Measurements from ENCODE around the gene DNASE1.

DNASE1 gene

GRCh38 chr16:3638916-3639644 is 15.4 kb upstream of the DNASE1 start:
- no peak for TF ChIP-seq REST (IDR thresholded peaks at IDR 0.05; ENCODE audit: insufficient read depth in 1 of 2, low read depth in 2 of 2, low read length in 2 of 2)
- TF ChIP-seq TAF1 (IDR thresholded peaks at IDR 0.05; ENCODE audit: borderline replicate concordance, insufficient read depth, low read length), result no peak
- no peak for TF ChIP-seq POLR2AphosphoS5 (IDR thresholded peaks at IDR 0.05; ENCODE audit: low read depth, low read length)

- TF ChIP-seq SIN3A (IDR thresholded peaks at IDR 0.05; ENCODE audit: borderline replicate concordance, insufficient read depth, low read length) (no peak), POLR2AphosphoS5 (IDR thresholded peaks at IDR 0.05; ENCODE audit: low read depth, low read length) (no peak)
Observed at GRCh38 chr16:3640207-3640606, 14.3 kb upstream of the DNASE1 start.

GRCh38 chr16:3640632-3641501 is 13.6 kb upstream of the DNASE1 start:
- TF ChIP-seq SIN3A (IDR thresholded peaks at IDR 0.05; ENCODE audit: borderline replicate concordance, insufficient read depth, low read length) (no peak), POLR2AphosphoS5 (IDR thresholded peaks at IDR 0.05; ENCODE audit: low read depth, low read length) (no peak), TAF1 (IDR thresholded peaks at IDR 0.05; ENCODE audit: borderline replicate concordance, insufficient read depth, low read length) (no peak), REST (IDR thresholded peaks at IDR 0.05; ENCODE audit: insufficient read depth in 1 of 2, low read depth in 2 of 2, low read length in 2 of 2) (no peak), FOXP2 (optimal IDR thresholded peaks at IDR 0.05; ENCODE audit: borderline replicate concordance, extremely low read depth, extremely low read length, insufficient read depth) (no peak)

- TF ChIP-seq TAF1 (IDR thresholded peaks at IDR 0.05; ENCODE audit: borderline replicate concordance, insufficient read depth, low read length) (no peak), REST (IDR thresholded peaks at IDR 0.05; ENCODE audit: insufficient read depth in 1 of 2, low read depth in 2 of 2, low read length in 2 of 2) (no peak), FOXP2 (optimal IDR thresholded peaks at IDR 0.05; ENCODE audit: borderline replicate concordance, extremely low read depth, extremely low read length, insufficient read depth) (no peak), SIN3A (IDR thresholded peaks at IDR 0.05; ENCODE audit: borderline replicate concordance, insufficient read depth, low read length) (no peak), POLR2AphosphoS5 (IDR thresholded peaks at IDR 0.05; ENCODE audit: low read depth, low read length) (no peak)
Observed at GRCh38 chr16:3641801-3642396, 12.6 kb upstream of the DNASE1 start.

GRCh38 chr16:3642397-3643094 is 11.9 kb upstream of the DNASE1 start:
- no peak for TF ChIP-seq SIN3A (IDR thresholded peaks at IDR 0.05; ENCODE audit: borderline replicate concordance, insufficient read depth, low read length)
- no peak for TF ChIP-seq REST (IDR thresholded peaks at IDR 0.05; ENCODE audit: insufficient read depth in 1 of 2, low read depth in 2 of 2, low read length in 2 of 2)
- no peak for TF ChIP-seq FOXP2 (optimal IDR thresholded peaks at IDR 0.05; ENCODE audit: borderline replicate concordance, extremely low read depth, extremely low read length, insufficient read depth)
- no peak for TF ChIP-seq POLR2AphosphoS5 (IDR thresholded peaks at IDR 0.05; ENCODE audit: low read depth, low read length)
- no peak for TF ChIP-seq TAF1 (IDR thresholded peaks at IDR 0.05; ENCODE audit: borderline replicate concordance, insufficient read depth, low read length)
